Measurements from ENCODE around the gene DLG5.

- no peak for TF ChIP-seq CTCF (IDR thresholded peaks at IDR 0.05)
- TF ChIP-seq POLR2A (IDR thresholded peaks at IDR 0.05), result peak in 1 of 2 donors; percentile 32
Measured at GRCh38 chr10:77832238-77832637, 94.3 kb downstream of the DLG5 start.

Data from thyroid gland (tissue), 4 donors.